ENCODE data around the gene TSPAN15. TPM values are rescaled to one million over a fixed set of nuclear protein-coding genes. Genes with fewer than 3 reads are reported as not detected.

The TSPAN15 gene
- total RNA-seq, 1 experiment from 2014 or later = 108 TPM

DNA sequence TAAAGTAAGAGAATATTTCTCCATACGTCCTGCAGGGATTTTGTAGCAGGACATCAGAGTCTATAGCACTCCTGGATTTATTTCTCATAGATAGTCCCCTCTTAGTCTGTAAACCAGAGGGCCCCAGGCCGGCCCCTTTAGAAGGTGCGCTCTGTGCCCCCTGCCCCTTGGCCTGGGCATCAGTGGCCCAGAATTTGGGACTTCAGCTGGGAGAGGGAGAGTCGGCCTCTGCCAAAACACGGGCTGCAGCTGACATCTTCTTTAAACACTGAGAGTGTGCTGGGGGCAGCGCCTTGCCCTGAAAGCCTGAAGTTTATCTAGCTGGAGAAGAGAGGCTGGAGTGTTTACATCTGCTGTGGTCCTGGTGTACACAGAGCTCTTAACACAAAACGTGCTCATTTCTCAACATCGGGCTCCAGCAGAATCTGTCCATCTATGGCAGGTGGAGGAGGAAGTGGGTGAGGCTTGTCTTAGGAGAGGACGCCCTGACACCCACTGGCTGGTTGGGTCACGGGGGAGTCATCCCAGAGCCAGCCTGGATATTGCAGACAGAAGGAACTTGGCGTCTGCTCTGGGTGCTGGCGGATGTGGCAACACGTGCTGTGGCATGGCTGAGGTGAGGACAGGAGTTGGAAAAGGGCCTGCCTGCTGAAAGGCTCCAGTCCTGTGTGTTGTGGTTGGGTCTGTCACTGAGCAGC is 29.5 kb upstream of the TSPAN15 start:
- POLR2A ChIA-PET (ENCODE audit: unreplicated experiment) = no interaction called here
- Histone ChIP-seq H3F3A (ENCODE audit: insufficient read depth, low read depth) (peaks cover 26% of the 10 kb centered on the region), H3K4me2 (no peak overlapping the region), H3K27me3 (ENCODE audit: insufficient read depth, low read depth) (peaks cover 10% of the 10 kb centered on the region; the same call in 1 of the 2 replicates), H3K4me1 (replicated peaks; ENCODE audit: insufficient read depth) (peaks cover 25% of the 10 kb centered on the region), H3K36me3 (ENCODE audit: low read depth) (no peaks in the 10 kb centered on the region), H2AFZ (no peak overlapping the region), H3K9me2 (ENCODE audit: insufficient read depth) (no peaks in the 10 kb centered on the region), H3K9me3 (ENCODE audit: insufficient read depth, low read depth) (no peaks in the 10 kb centered on the region), H4K20me1 (ENCODE audit: insufficient read depth) (no peaks in the 10 kb centered on the region), H3K4me3 (no peak overlapping the region), H3K27ac (no peak overlapping the region), H3K79me2 (ENCODE audit: low read depth) (no peaks in the 10 kb centered on the region)
- no peak for TF ChIP-seq EZH2 (IDR thresholded peaks at IDR 0.05; ENCODE audit: low read depth)
- TF ChIP-seq, protein P1, sequence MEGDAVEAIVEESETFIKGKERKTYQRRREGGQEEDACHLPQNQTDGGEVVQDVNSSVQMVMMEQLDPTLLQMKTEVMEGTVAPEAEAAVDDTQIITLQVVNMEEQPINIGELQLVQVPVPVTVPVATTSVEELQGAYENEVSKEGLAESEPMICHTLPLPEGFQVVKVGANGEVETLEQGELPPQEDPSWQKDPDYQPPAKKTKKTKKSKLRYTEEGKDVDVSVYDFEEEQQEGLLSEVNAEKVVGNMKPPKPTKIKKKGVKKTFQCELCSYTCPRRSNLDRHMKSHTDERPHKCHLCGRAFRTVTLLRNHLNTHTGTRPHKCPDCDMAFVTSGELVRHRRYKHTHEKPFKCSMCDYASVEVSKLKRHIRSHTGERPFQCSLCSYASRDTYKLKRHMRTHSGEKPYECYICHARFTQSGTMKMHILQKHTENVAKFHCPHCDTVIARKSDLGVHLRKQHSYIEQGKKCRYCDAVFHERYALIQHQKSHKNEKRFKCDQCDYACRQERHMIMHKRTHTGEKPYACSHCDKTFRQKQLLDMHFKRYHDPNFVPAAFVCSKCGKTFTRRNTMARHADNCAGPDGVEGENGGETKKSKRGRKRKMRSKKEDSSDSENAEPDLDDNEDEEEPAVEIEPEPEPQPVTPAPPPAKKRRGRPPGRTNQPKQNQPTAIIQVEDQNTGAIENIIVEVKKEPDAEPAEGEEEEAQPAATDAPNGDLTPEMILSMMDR (conservative IDR thresholded peaks at IDR 0.05) = no peak
- DNase-seq = peak in 1 of 2 experiments; percentile 9
- CTCF ChIA-PET = no interaction called here
- intact Hi-C loops (cut with micrococcal nuclease; ENCODE audit: unreplicated experiment) = no loop called here
- BruUV-seq (replicated peaks) = no TSS peak

DNA sequence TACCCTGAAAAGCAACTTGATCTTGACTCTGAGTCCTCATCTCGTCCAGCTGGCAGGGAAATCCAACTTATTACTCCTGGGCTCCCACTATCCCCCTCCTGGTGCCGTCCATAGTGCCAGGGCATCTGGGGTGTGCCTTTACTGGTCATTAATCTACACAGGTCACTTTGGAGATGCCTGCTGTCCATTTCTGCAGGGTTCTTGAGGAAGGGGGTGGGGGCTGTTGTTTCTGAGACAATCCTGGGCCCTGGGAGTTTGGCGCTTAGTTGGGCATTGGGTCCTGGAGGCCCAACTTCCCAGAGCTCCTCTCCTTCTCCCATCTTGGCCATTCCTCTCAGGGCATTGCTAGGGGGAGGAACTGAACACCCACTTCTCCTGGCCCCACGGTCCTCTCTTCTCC is 28.6 kb upstream of the TSPAN15 start:
- no peak for TF ChIP-seq EZH2 (IDR thresholded peaks at IDR 0.05; ENCODE audit: low read depth)
- TF ChIP-seq, protein P1 (conservative IDR thresholded peaks at IDR 0.05) = no peak
- H3K36me3 ChIP-seq (ENCODE audit: low read depth) = no peaks in the 10 kb centered on the region
- no peaks in the 10 kb centered on the region for H3K9me3 ChIP-seq (ENCODE audit: insufficient read depth, low read depth)
- intact Hi-C loops (cut with micrococcal nuclease; ENCODE audit: unreplicated experiment) = no loop called here
- H3K9me2 ChIP-seq (ENCODE audit: insufficient read depth) = no peaks in the 10 kb centered on the region
- no peak for DNase-seq
- no peak overlapping the region for H2AFZ ChIP-seq
- H3F3A ChIP-seq (ENCODE audit: insufficient read depth, low read depth) = peaks cover 27% of the 10 kb centered on the region
- CTCF ChIA-PET = no interaction called here
- no TSS peak for BruUV-seq (replicated peaks)
- no peaks in the 10 kb centered on the region for H3K79me2 ChIP-seq (ENCODE audit: low read depth)
- POLR2A ChIA-PET (ENCODE audit: unreplicated experiment) = interaction anchor here (0.8 kb wide), 1 partner anchor 42 kb away, joined by 3 read pairs; no protein-coding TSS in a partner anchor
- H4K20me1 ChIP-seq (ENCODE audit: insufficient read depth) = no peaks in the 10 kb centered on the region
- no peak overlapping the region for H3K4me2 ChIP-seq
- peaks cover 28% of the 10 kb centered on the region for H3K4me1 ChIP-seq (replicated peaks; ENCODE audit: insufficient read depth)
- no peak overlapping the region for H3K4me3 ChIP-seq
- H3K27ac ChIP-seq = no peak overlapping the region
- peaks cover 10% of the 10 kb centered on the region; the same call in 1 of the 2 replicates for H3K27me3 ChIP-seq (ENCODE audit: insufficient read depth, low read depth)

DNA sequence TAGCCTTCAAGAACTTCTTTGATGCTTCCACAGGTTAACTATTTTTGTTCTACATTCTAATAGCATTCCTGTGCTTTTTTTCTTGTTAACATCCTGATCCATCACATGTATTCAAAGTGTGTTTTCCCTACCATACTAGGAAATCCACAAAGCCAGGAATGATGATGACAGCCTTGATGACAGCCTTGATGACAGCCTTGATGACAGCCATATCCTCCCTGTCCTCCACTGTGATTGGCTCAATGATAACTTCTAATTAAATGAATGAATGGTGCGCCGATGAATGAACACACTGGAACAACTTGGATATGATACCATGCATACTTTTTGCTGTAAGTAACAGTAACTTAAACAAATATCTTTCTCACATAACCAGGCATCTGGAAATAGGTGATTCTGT is 26.2 kb upstream of the TSPAN15 start:
- CTCF ChIA-PET = interaction anchor here (0.6 to 1.2 kb wide), 2 partner anchors 17 to 212 kb away, joined by 4 read pairs; no protein-coding TSS in a partner anchor
- H3K4me3 ChIP-seq = no peak overlapping the region
- H3K9me2 ChIP-seq (ENCODE audit: insufficient read depth) = no peaks in the 10 kb centered on the region
- no peak for TF ChIP-seq EZH2 (IDR thresholded peaks at IDR 0.05; ENCODE audit: low read depth)
- TF ChIP-seq, protein P1 (conservative IDR thresholded peaks at IDR 0.05) = no peak
- H3K27ac ChIP-seq = no peak overlapping the region
- H3K36me3 ChIP-seq (ENCODE audit: low read depth) = no peaks in the 10 kb centered on the region
- H3K79me2 ChIP-seq (ENCODE audit: low read depth) = no peaks in the 10 kb centered on the region
- POLR2A ChIA-PET (ENCODE audit: unreplicated experiment) = no interaction called here
- no peak for DNase-seq
- intact Hi-C loops (cut with micrococcal nuclease; ENCODE audit: unreplicated experiment) = no loop called here
- H2AFZ ChIP-seq = no peak overlapping the region
- H3K9me3 ChIP-seq (ENCODE audit: insufficient read depth, low read depth) = no peaks in the 10 kb centered on the region
- no peak overlapping the region for H3K4me2 ChIP-seq
- no peaks in the 10 kb centered on the region for H4K20me1 ChIP-seq (ENCODE audit: insufficient read depth)
- peaks cover 27% of the 10 kb centered on the region for H3F3A ChIP-seq (ENCODE audit: insufficient read depth, low read depth)
- H3K4me1 ChIP-seq (replicated peaks; ENCODE audit: insufficient read depth) = peaks cover 28% of the 10 kb centered on the region
- no TSS peak for BruUV-seq (replicated peaks)
- H3K27me3 ChIP-seq (ENCODE audit: insufficient read depth, low read depth) = peaks cover 10% of the 10 kb centered on the region; the same call in 1 of the 2 replicates
